Mammary epithelial cell (primary cell): ENCODE measurements around the gene CERS1.

ENCODE experiments used
- CTCF ChIP-seq, 2 donors: IDR thresholded peaks in 1 of 2; conservative IDR thresholded peaks in 1 of 2; 2 replicates each; pipeline ENCODE4 v1.5.1; 2011 to 2012; ENCODE audit warnings: inconsistent platforms in 2 of 2, low read length in 2 of 2, mild to moderate bottlenecking in 2 of 2, control low read depth in 1 of 2, low read depth in 1 of 2; ENCODE audit not compliant: insufficient read depth in 1 of 2; ENCODE audit errors: extremely low read depth in 1 of 2
- EZH2 ChIP-seq: IDR thresholded peaks from 2 replicates; pipeline ENCODE4 v1.6.1; 2012; ENCODE audit warnings: low read length, inconsistent platforms, borderline replicate concordance

- TF ChIP-seq CTCF (conservative IDR thresholded peaks at IDR 0.05 in 1 of 2, IDR thresholded peaks at IDR 0.05 in 1 of 2; ENCODE audit: extremely low read depth in 1 of 2, insufficient read depth in 1 of 2, low read depth in 1 of 2, low read length in 2 of 2) (no peak), EZH2 (no peak)
These were observed 20.2 kb downstream of the CERS1 start for GRCh38 chr19:18875726-18876125.
